ENCODE results near the gene RELA. TPM values are rescaled to one million over a fixed set of nuclear protein-coding genes. Genes with fewer than 3 reads are reported as not detected.
"Not testable (repeated sequence)": the region's sequence is repeated elsewhere in the genome, so short reads cannot be mapped to it uniquely, and the experiment has no call there.

Gene RELA
- total and polyA plus RNA-seq, 2 of the 13 experiments (the other 11 are each of a cell fraction or from before 2014, with no cell fraction given) = 21.4 to 40.5 TPM

DNA sequence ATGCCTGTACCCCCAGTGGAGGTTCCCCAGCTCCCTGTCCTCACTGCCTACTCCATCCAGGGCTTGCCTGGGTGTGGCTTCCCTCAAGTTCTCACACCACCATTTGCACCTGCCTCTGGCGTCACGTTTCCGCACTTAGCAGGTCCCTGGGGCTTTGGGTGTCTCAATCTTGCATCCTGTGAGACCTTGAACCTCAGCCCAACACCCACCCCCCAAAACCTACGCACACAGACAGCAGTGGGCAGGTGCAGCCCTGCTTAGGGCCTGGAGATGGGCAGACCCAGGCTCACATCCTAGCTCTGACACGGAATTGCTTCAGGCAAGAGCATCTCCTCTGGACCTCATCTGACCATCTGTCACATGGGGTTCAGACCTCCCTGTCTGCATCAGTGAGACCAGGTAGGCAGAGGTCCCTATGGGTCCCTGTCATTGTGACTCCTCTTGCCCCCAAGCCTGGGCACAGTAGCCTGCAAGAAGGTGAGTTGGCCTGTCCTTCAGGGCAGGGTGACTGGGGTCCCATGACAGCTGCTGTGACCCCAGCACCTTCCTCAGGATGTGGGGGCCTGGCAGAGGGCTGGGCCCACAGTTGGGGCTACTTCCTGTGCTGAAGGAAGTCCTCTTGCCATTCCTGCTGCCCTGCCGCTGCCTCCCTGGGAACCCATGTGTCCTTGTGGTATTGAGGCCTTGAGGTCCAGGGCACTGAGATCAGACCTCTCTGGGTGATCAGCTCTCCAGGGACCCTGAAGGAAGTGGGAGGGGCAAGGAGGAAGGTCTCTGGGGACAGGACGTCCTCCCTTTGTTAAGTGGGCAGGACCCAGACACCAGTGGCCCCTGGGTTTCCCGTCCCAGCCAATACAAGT, 22.9 kb downstream of the RELA start (continued):
- TF ChIP-seq, protein P1, sequence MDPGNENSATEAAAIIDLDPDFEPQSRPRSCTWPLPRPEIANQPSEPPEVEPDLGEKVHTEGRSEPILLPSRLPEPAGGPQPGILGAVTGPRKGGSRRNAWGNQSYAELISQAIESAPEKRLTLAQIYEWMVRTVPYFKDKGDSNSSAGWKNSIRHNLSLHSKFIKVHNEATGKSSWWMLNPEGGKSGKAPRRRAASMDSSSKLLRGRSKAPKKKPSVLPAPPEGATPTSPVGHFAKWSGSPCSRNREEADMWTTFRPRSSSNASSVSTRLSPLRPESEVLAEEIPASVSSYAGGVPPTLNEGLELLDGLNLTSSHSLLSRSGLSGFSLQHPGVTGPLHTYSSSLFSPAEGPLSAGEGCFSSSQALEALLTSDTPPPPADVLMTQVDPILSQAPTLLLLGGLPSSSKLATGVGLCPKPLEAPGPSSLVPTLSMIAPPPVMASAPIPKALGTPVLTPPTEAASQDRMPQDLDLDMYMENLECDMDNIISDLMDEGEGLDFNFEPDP (CRISPR knock-in tag; conservative IDR thresholded peaks at IDR 0.05) = no peak
- TF ChIP-seq, protein P2, sequence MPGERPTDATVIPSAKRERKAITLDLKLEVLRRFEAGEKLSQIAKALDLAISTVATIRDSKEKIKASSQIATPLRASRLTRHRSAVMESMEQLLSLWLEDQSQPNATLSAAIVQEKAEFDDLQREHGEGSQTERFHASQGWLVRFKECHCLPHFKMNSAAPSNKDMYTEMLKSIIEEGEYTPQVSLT (CRISPR knock-in tag; IDR thresholded peaks at IDR 0.05; ENCODE audit: borderline replicate concordance, low read depth) = no peak
- TF ChIP-seq, protein P3, sequence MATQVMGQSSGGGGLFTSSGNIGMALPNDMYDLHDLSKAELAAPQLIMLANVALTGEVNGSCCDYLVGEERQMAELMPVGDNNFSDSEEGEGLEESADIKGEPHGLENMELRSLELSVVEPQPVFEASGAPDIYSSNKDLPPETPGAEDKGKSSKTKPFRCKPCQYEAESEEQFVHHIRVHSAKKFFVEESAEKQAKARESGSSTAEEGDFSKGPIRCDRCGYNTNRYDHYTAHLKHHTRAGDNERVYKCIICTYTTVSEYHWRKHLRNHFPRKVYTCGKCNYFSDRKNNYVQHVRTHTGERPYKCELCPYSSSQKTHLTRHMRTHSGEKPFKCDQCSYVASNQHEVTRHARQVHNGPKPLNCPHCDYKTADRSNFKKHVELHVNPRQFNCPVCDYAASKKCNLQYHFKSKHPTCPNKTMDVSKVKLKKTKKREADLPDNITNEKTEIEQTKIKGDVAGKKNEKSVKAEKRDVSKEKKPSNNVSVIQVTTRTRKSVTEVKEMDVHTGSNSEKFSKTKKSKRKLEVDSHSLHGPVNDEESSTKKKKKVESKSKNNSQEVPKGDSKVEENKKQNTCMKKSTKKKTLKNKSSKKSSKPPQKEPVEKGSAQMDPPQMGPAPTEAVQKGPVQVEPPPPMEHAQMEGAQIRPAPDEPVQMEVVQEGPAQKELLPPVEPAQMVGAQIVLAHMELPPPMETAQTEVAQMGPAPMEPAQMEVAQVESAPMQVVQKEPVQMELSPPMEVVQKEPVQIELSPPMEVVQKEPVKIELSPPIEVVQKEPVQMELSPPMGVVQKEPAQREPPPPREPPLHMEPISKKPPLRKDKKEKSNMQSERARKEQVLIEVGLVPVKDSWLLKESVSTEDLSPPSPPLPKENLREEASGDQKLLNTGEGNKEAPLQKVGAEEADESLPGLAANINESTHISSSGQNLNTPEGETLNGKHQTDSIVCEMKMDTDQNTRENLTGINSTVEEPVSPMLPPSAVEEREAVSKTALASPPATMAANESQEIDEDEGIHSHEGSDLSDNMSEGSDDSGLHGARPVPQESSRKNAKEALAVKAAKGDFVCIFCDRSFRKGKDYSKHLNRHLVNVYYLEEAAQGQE (IDR thresholded peaks at IDR 0.05; ENCODE audit: borderline replicate concordance in 1 of 2, low read depth in 1 of 2, low read length in 2 of 2) = no peak

DNA sequence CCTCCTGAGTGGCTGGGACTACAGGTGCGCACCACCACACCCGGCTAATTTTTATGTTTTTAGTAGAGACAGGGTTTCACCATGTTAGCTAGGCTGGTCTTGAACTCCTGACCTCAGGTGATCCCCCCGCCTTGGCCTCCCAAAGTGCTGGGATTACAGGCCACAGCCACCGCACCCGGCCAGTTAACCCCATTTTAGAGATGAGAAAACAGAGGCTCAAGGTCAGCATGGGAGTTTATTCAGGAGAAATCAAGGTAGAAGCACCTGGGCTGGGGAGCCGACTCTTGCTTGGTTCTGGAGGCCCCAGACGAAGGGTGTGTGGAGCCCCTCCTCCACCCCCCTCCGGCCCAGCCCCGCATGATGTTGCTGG, 23.5 kb downstream of the RELA start:
- in situ Hi-C loops (cut with HindIII; ENCODE audit: extremely low pct_ligation_motif_present, low pct_unique_long_range_greater_than_20kb); intact Hi-C loops (cut with micrococcal nuclease; ENCODE audit: unreplicated experiment); H4K20me1 ChIP-seq (ENCODE audit: insufficient read depth, low read length); H3K4me2 ChIP-seq (ENCODE audit: low read depth, low read length); CTCF ChIA-PET (ENCODE audit: low intra/inter-chr PET ratio, low total read pairs); H3K9me3 ChIP-seq (ENCODE audit: low read length); FAIRE-seq; DNase-seq (ENCODE audit: low spot score); H3K79me2 ChIP-seq (ENCODE audit: insufficient read depth, low read length); H3K27ac ChIP-seq (ENCODE audit: extremely low read length, insufficient read depth, low read length); ATAC-seq; BruUV-seq (replicated peaks); H3K9ac ChIP-seq (ENCODE audit: insufficient read depth, low read depth, low read length); H2AFZ ChIP-seq (ENCODE audit: low read length); H3K27me3 ChIP-seq (ENCODE audit: control insufficient read depth in 1 of 2, insufficient read depth in 2 of 2, low read length in 2 of 2); H3K4me3 ChIP-seq (replicated peaks in 1 of 3; ENCODE audit: insufficient read depth in 1 of 3, low read depth in 2 of 3, low read length in 3 of 3): not testable (repeated sequence)
- Histone ChIP-seq H3K4me1 (ENCODE audit: insufficient read depth, low read length) (peaks cover 43% of the 10 kb centered on the region), H3K36me3 (replicated peaks in 1 of 2; ENCODE audit: control insufficient read depth in 1 of 2, insufficient read depth in 2 of 2, low read length in 2 of 2) (peaks cover 13 to 29% of the 10 kb centered on the region in 2 experiments; a peak in 4 of 5 replicates)
- POLR2A ChIA-PET = interaction anchor here (2.2 to 4.6 kb wide), 4 partner anchors 14 to 25 kb away, joined by 17 to 78 read pairs (median 40); partner anchors contain the start of genes MAP3K11, PCNX3 and RELA
- WGBS (ENCODE audit: low lambda C conversion rate) = 90% methylated on average over 9 of the region's 9 CpGs
- TF ChIP-seq ZNF629 (CRISPR knock-in tag; conservative IDR thresholded peaks at IDR 0.05) = peak; percentile 79

All from HepG2 (cell line).